Measurements from ENCODE around the gene RPRD1B. TPM values are rescaled to one million over a fixed set of nuclear protein-coding genes. Genes with fewer than 3 reads are reported as not detected.

The RPRD1B gene
- polyA plus RNA-seq, 2 of the 4 experiments (the other 2 are of a cell fraction) = 16.4 to 28.4 TPM

- peak overlapping the region in 1 of 2 experiments; percentile 14; a peak in 1 of 6 replicates for H3K27ac ChIP-seq
- FAIRE-seq (no peak), ATAC-seq (no peak), DNase-seq (ENCODE audit: low read depth in 1 of 2, low spot score in 1 of 2) (no peak)
- H3K4me1 ChIP-seq = peaks cover 67% of the 10 kb centered on the region
- TF ChIP-seq USF2 (IDR thresholded peaks at IDR 0.05) = no peak
- TF ChIP-seq CHD2 (IDR thresholded peaks at IDR 0.05; ENCODE audit: low read length, partially characterized antibody) = no peak
- no peak for TF ChIP-seq EHMT2 (IDR thresholded peaks at IDR 0.05; ENCODE audit: low read depth)
- TF ChIP-seq RNF2 (IDR thresholded peaks at IDR 0.05; ENCODE audit: borderline replicate concordance, low read depth) = no peak
- no peak for TF ChIP-seq CTCF (IDR thresholded peaks at IDR 0.05)
- no peak for TF ChIP-seq BCL3 (IDR thresholded peaks at IDR 0.05)
- TF ChIP-seq EP300 (IDR thresholded peaks at IDR 0.05) = no peak
- no peaks in the 10 kb centered on the region for H3K9me3 ChIP-seq
- H3K4me3 ChIP-seq = no peak overlapping the region
- ChIA-PET POLR2A (no interaction called here), CTCF (no interaction called here)
- 65% methylated on average over 7 of the region's 7 CpGs for WGBS (ENCODE audit: missing lambda C conversion rate)
- H3K4me2 ChIP-seq = peak overlapping the region; percentile 38; the same call in 2 of the 3 replicates
Observed at GRCh38 chr20:37989601-37990295, 43.8 kb upstream of the RPRD1B start.

GRCh38 chr20:37990571-37991151, 42.9 kb upstream of the RPRD1B start:
- H3K4me3 ChIP-seq = no peak overlapping the region
- H3K27ac ChIP-seq = peak overlapping the region; percentile 41 to 50; a peak in 2 of 6 replicates
- WGBS (ENCODE audit: missing lambda C conversion rate) = 22% methylated on average over 10 of the region's 10 CpGs
- H3K4me2 ChIP-seq = peak overlapping the region; percentile 38
- H3K9me3 ChIP-seq = no peaks in the 10 kb centered on the region
- CTCF ChIA-PET = interaction anchor here (1.4 to 5.2 kb wide), 2 partner anchors 16 to 427 kb away, joined by 4 to 40 read pairs; no protein-coding TSS in a partner anchor
- TF ChIP-seq FOSL2 (IDR thresholded peaks at IDR 0.05) = no peak
- TF ChIP-seq FOSL2 (CRISPR knock-in tag; IDR thresholded peaks at IDR 0.05) = 0 out of 2 replicates have a peak, but pooled peaks have one; percentile 15
- TF ChIP-seq CBX2 (IDR thresholded peaks at IDR 0.05; ENCODE audit: borderline replicate concordance, low read depth) = no peak
- TF ChIP-seq MAX (IDR thresholded peaks at IDR 0.05) = peak; percentile 29; the same call in 1 of the 2 replicates
- POLR2A ChIA-PET = no interaction called here
- DNase-seq (ENCODE audit: low read depth in 1 of 2, low spot score in 1 of 2) (peak; percentile 15 to 52), ATAC-seq (peak; percentile 41 to 64; a peak in 3 of 6 replicates), FAIRE-seq (no peak)
- H3K4me1 ChIP-seq = peaks cover 72% of the 10 kb centered on the region

GRCh38 chr20:37991157-37991866, 42.2 kb upstream of the RPRD1B start:
- ChIA-PET CTCF (interaction anchor here (0.6 to 5.2 kb wide), 11 partner anchors 8 to 428 kb away, joined by 3 to 41 read pairs (median 6); partner anchors contain the start of gene VSTM2L), POLR2A (no interaction called here)
- Histone ChIP-seq H3K4me1 (peaks cover 69% of the 10 kb centered on the region), H3K4me2 (peak overlapping the region; percentile 38; the same call in 2 of the 3 replicates), H3K4me3 (no peak overlapping the region), H3K27ac (peak overlapping the region in 1 of 2 experiments; percentile 50; a peak in 1 of 6 replicates), H3K9me3 (no peaks in the 10 kb centered on the region)
- WGBS (ENCODE audit: missing lambda C conversion rate) = 95% methylated on average over 4 of the region's 4 CpGs
- no peak for DNase-seq (ENCODE audit: low read depth in 1 of 2, low spot score in 1 of 2)
- FAIRE-seq = no peak
- no peak for ATAC-seq
- TF ChIP-seq E2F6 (IDR thresholded peaks at IDR 0.05; ENCODE audit: borderline replicate concordance, low read depth) (no peak), CTCF (IDR thresholded peaks at IDR 0.05) (no peak)

Data from A549 (cell line).